8988T (cell line): ENCODE results near the gene UNG.

Source experiments
- DNase-seq: peaks from one replicate; pipeline ENCODE4 v3.0.0; 2011

UNG gene

GRCh38 chr12:109092497-109093021 lies 4.8 kb upstream of the UNG start:
- no peak for DNase-seq

- peak; percentile 82 for DNase-seq
Measured at GRCh38 chr12:109093022-109093918, 4.1 kb upstream of the UNG start, which contains the start of gene ALKBH2. Gene ALKBH2, minus strand, starts transcription at chr12:109093472. Its CDS starts 686 bp downstream, at chr12:109092786.

DNA sequence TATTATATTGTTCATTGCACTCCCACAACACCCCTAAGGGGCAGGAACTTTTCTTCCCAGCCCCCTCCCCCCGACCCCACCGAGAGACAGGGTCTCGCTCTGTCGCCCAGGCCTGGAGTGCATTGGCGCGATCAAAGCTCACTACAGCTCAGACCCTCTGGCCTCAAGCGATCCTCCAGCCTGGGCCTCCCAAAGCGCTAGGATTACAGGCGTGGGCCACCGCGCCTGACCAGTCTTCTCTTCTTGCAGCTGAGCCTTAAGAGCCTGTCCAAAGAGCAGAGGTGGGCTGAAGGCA lies 310 bp upstream of the UNG start:
- no peak for DNase-seq

GRCh38 chr12:109098183-109098604 lies 797 bp downstream of the UNG start:
- DNase-seq = no peak

DNA sequence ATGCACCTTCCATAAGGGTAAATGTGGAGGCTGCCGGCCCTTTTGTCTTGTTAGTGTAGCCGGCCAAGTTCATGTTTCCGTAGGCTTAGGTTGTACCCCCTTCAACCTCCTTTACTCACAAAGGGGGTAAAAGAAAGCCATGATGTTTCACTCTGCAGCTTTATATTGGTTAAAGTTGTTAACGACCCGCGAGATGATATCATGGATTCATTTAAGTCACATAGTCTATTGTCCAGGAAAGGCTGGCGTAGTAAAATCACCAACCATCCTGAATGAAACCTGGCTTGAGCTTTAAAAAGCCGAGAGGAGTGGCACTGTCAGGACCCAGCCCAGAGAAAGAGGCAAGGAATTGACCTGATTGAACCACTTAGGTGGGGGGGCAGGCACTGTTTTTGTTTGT lies 1.3 kb downstream of the UNG start:
- no peak for DNase-seq

DNA sequence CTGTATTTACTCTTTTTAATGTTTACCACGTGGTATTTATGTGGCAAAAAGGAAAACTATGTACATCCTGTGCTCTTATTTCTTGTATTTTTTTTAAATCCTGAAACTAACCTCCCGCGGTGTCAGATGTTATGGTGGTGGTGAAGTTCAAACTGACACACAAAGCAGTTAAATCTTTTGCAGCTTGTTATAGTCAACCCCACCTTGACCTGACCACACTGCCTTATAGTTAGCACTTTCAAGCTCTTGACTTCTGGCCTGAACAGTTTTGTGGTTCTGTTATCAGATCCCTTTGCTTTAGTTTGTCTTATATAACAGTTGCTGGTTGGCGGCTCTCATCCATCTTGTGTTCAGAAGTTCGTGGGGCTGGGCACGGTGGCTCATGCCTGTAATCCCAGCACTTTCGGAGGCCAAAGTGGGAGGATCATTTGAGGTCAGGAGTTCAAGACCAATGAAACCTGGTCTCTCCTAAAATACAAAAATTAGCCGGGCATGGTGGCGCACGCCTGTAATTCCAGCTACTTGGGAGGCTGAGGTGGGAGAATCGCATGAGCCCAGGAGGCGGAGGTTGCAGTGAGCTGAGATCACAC lies 2.1 kb downstream of the UNG start:
- no peak for DNase-seq

- no peak for DNase-seq
Measured at GRCh38 chr12:109100741-109101140, 3.3 kb downstream of the UNG start.

DNA sequence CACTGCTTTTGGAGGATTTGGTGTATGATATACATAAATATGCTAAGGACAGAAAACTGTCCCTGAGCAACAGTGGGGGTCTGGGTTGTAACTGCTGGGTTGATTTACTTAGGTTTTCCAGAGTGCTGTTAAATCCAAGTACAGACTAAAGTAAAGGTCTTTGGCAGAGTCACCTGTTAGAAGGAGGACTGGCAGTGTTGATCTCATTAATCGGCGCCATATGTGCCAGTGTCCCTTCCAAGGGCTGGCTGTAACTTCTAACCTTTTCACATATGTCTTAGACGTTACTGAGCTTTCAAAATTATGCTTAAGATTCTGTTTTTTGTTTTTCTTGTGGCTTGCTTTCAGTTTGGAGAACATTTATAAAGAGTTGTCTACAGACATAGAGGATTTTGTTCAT lies 5.1 kb downstream of the UNG start:
- no peak for DNase-seq

DNA sequence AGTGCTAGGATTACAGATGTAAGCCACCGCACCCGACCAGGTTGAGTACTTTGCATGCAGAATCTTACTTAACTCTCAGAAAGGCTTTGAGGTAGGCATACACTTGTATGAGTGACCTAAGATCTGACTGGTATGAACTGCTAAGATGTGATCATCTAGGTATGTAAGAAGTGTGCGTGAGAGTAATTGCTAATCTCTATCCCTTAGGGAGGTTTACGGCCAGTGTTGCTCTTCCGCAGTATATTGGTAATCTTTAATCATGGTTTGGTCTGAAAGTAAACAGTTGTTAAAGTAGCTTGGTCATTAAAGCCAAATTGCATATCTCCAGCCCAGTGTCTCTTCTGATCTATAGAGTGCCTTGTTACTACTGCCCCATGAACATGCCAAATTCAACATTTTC lies 7.8 kb downstream of the UNG start:
- no peak for DNase-seq

DNA sequence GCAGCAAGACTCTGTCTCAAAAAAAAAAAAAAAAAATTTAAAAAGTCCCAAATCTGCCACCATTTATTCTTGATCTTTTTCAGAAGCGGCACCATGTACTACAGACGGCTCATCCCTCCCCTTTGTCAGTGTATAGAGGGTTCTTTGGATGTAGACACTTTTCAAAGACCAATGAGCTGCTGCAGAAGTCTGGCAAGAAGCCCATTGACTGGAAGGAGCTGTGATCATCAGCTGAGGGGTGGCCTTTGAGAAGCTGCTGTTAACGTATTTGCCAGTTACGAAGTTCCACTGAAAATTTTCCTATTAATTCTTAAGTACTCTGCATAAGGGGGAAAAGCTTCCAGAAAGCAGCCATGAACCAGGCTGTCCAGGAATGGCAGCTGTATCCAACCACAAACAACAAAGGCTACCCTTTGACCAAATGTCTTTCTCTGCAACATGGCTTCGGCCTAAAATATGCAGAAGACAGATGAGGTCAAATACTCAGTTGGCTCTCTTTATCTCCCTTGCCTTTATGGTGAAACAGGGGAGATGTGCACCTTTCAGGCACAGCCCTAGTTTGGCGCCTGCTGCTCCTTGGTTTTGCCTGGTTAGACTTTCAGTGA lies 12.5 kb downstream of the UNG start:
- no peak for DNase-seq

DNA sequence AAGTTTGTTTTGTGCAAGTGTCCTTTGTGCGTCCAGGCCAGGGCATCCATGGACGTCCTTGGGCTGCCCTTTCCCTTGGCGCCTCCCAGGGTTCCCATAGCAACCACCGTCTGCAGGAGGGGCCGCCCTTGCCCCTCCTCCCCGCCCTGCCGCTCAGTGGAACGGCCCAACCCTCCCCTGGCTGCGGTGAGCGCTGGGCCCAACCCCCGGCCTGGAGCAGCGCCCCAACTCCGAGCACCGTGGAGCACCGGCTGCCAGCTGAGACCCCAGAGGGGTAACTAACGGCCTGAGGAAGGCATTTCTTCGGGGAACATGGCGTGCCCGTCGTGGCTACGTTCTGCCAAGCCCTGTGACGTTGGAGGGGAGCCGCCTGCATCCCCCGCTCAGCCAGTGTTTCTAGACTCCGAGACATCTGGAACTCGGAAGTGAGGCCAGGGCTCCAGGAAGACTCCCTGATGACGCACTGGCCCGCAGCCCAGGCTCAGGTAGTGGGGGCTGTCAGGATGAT lies 13.6 kb downstream of the UNG start:
- DNase-seq = peak; percentile 51

- no peak for DNase-seq
Measured at GRCh38 chr12:109112720-109113465, 15.5 kb downstream of the UNG start.

GRCh38 chr12:109113661-109114321 lies 16.4 kb downstream of the UNG start:
- DNase-seq = no peak

DNA sequence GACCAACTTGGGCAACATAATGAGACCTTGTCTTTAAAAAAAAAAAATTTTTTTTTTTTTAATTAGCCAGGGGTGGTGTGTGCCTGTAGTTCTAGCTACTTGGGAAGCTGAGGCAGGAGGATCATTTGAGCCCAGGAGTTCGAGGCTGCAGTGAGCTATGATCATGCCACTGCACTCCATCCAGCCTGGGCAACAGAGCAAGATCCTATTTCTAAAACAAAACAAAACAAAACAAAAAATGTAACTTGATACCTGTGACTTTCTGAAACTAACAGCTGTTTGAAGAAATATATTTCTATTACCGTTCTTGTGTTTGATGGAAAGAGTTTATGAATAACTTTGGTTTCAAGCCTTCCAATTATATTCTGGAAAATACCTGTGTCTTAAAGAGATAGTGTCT lies 17.2 kb downstream of the UNG start:
- no peak for DNase-seq

GRCh38 chr12:109115404-109115757 lies 18.0 kb downstream of the UNG start:
- DNase-seq = no peak

DNA sequence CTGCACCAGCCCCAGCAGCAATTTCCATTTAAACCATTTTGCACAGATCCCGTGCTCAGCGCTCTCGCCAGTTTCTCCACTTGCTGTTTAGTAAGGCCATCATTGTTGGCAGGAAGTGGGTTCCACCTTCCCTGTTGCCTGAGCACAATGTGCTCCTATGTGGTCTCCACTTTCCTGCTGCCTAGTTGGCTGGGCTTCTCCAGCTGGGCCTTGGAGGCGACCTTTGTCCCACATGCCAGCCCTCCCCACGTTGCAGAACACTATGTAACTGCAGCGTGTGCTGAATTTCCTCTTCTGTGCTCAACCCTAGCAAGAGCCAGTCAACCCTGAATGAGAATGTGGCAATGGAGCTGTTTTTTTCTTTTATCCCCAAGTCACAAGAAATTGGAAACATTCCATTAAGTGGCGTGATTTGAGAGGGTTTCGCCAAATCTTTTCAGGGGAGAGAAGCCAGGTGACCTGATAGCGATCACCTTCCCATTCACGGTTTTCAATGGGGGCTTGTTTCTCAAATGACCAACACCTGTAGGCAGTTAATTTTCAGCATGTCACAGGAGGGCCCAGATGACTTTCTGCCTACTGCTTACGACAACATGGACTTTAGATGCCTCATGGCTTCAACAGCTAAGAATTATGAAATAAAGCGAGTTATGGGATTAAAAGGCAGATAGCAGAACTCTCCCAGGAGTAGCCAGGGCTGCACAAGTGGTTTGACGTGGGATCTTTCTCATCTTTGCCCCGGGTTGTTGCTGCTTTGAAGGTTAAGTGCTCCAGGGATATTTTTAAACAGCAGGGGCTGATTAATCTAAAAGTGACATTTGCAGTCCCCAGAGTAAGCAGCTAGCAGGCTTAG lies 18.6 kb downstream of the UNG start, which contains the start of gene ACACB:
TSS of gene ACACB (plus strand) at position 830 of the 853 bp plus-strand sequence. CDS start 22,819 bp downstream, outside the sequence.
- DNase-seq = no peak

- DNase-seq = no peak
Measured at GRCh38 chr12:109116611-109116949, 19.2 kb downstream of the UNG start.

DNA sequence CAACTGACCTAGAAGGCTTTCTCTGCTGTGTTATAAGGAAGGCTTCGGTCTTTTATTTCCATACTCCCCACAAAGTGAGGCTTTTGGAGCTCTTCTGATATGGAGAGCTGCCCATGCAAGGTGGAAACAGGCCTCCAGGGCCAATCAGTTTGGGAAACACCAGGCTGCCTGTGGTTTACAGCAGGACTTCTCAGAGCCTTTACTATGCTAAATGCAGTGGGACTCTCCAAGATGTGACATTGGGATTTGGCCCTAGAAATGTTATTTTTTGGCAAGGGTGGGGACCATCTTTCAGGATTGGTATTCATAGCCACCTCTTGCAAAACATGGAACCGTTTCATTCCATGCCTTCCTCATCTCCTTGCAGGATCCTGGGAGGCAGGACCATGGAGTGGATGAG lies 22.7 kb downstream of the UNG start:
- no peak for DNase-seq

GRCh38 chr12:109120557-109120956 lies 23.2 kb downstream of the UNG start:
- DNase-seq = no peak

- no peak for DNase-seq
Measured at GRCh38 chr12:109121346-109121880, 24.0 kb downstream of the UNG start.
